Astrocyte of the cerebellum (primary cell): ENCODE data around the gene PADI4.

ENCODE experiments used
- DNase-seq: peaks from one replicate; pipeline ENCODE4 v3.0.0-alpha.2; 2011; ENCODE audit warnings: low read depth
- H3K4me3 ChIP-seq: 2 replicates; pipeline ENCODE4 v1.5.1; 2011; ENCODE audit warnings: mild to moderate bottlenecking, low read depth, low read length, moderate library complexity
- CTCF ChIP-seq: IDR thresholded peaks from 2 replicates; pipeline ENCODE4 v1.5.1; 2012; ENCODE audit warnings: low read length, low read depth, moderate library complexity, mild to moderate bottlenecking; ENCODE audit errors: missing control alignments
- in situ Hi-C: cut with HindIII; loops from 2 replicates; pipeline ENCODE4 v1.10.0; 2017; ENCODE audit warnings: low sequenced_read_pairs

The PADI4 gene

GRCh38 chr1:17301767-17302166 is 6.2 kb upstream of the PADI4 start:
- TF ChIP-seq CTCF, result no peak
- H3K4me3 ChIP-seq, result no peak overlapping the region
- DNase-seq, result no peak
- in situ Hi-C loops, result no loop called here

- in situ Hi-C loops, result no loop called here
- TF ChIP-seq CTCF, result no peak
- H3K4me3 ChIP-seq, result no peak overlapping the region
- no peak for DNase-seq
Observed at GRCh38 chr1:17304151-17304825, 3.7 kb upstream of the PADI4 start.

DNA sequence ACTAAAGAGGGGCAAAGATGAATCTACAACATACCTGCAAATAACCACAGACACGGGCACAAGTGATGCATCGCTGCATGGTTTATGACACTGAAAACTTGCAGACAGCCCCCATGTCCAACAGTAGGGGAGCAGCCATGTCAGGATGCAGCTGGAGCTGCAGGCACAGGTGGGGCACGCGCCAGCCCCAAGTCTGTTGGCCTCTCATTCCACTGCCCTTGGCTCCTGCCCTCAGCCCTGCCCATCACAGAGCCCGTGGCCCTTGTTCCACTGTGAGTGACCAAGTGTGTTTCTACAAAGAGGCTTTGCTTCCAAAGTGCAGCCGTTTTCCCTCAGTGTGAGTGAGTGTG is 3.2 kb upstream of the PADI4 start:
- H3K4me3 ChIP-seq, result no peak overlapping the region
- no peak for TF ChIP-seq CTCF
- no peak for DNase-seq
- in situ Hi-C loops, result no loop called here

DNA sequence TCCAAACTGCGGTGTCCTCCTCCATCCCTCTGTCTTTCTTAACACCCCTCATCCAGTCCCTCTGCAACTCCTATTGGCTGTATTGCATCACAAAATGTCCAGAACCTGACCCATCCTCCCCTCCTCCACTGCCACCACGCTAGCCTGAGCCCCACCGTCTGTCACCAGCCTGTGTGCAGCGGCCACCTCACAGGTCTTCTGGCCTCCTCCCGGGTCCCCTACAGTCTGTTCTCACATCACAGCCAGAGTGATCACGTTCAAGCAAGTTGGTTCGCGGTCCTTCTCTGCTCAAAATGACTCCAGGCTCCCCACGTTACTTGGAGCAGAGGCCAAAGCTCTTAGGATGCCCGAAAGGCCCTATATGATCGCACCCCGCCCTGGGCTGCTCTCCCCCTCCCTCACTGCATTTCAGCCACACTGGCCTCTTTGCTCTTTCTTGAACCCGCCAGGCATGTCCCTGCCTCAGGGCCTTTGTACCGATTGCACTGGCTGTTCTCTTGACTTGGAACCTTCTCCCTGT is 2.4 kb upstream of the PADI4 start:
- TF ChIP-seq CTCF, result no peak
- in situ Hi-C loops, result no loop called here
- H3K4me3 ChIP-seq, result no peak overlapping the region
- DNase-seq, result no peak

DNA sequence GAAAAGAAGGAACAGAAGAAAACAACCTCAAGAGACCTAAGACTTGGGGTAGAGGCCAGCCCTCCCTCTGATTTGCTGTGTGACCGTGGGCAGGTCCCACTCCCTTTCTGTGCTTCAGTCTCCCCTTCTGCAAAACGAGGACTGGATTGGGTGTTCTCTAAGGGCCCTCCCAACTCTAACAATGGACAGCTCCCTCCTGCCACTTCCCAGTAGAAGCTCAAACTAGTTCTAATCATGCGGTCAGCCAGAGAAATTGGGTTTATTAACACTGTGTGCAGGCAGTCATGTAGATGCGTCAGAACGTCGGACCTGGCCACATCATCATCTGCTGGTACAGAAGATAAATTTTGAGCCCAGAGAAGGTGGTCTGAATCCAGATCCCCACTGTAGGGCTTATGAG is 1.6 kb upstream of the PADI4 start:
- in situ Hi-C loops, result no loop called here
- DNase-seq, result no peak
- H3K4me3 ChIP-seq, result no peak overlapping the region
- TF ChIP-seq CTCF, result no peak

DNA sequence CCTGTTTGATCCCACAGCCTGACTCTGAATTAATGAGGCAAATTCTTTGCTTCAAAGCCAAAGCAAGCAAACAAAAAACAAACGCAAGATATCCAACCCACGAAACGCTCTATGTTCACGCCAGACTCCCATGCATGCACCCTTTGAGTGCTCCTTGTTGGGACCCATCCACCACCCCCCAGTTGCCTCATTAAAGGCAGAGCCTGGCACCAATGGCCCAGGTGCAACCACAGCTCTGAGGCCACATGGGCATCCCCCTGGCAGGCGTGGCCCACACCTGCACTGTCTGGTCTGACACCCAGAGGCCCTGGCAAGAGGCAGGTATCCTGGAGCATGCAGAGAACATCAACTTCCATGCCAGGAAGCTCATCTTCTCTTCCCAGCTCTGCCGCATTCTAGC is 1.1 kb upstream of the PADI4 start:
- TF ChIP-seq CTCF, result no peak
- H3K4me3 ChIP-seq, result no peak overlapping the region
- in situ Hi-C loops, result no loop called here
- DNase-seq, result no peak
